GM21576 (cell line): ENCODE results near the gene TIGIT.
"Not testable (repeated sequence)": the region's sequence is repeated elsewhere in the genome, so short reads cannot be mapped to it uniquely, and the experiment has no call there.

Experiments
- ATAC-seq: cut with Tn5 transposase; IDR thresholded peaks from one replicate; pipeline ENCODE4 v1.9.1; 2021; ENCODE audit warnings: mild to moderate bottlenecking, moderate library complexity; ENCODE audit not compliant: unreplicated experiment

TIGIT gene

GRCh38 chr3:114293838-114294535, at the start of gene TIGIT:
Gene TIGIT, plus strand, starts transcription at chr3:114294028. Its CDS starts 34 bp downstream, at chr3:114294062.
- ATAC-seq: no peak

- no peak for ATAC-seq
These were observed 40.9 kb upstream of the TIGIT start for GRCh38 chr3:114252954-114253353.

- ATAC-seq: no peak
These were observed 40.3 kb upstream of the TIGIT start for GRCh38 chr3:114253505-114253904.

GRCh38 chr3:114259566-114259965, 34.3 kb upstream of the TIGIT start:
- ATAC-seq: no peak

- ATAC-seq: no peak
These were observed 33.7 kb upstream of the TIGIT start for GRCh38 chr3:114260152-114260551.

GRCh38 chr3:114270019-114270418, 23.8 kb upstream of the TIGIT start:
- ATAC-seq: no peak

GRCh38 chr3:114272271-114272670, 21.6 kb upstream of the TIGIT start:
- no peak for ATAC-seq

GRCh38 chr3:114274929-114275328, 18.9 kb upstream of the TIGIT start:
- no peak for ATAC-seq

- not testable (repeated sequence) for ATAC-seq
These were observed 17.0 kb upstream of the TIGIT start for GRCh38 chr3:114276856-114277255.

GRCh38 chr3:114284644-114285043, 9.2 kb upstream of the TIGIT start:
- no peak for ATAC-seq

GRCh38 chr3:114285648-114286230, 8.1 kb upstream of the TIGIT start:
- ATAC-seq: no peak

GRCh38 chr3:114286266-114286665, 7.6 kb upstream of the TIGIT start:
- no peak for ATAC-seq

GRCh38 chr3:114290911-114291901, 2.6 kb upstream of the TIGIT start:
- ATAC-seq: peak; percentile 90

GRCh38 chr3:114294940-114295480, 1.2 kb downstream of the TIGIT start:
- no peak for ATAC-seq

- no peak for ATAC-seq
These were observed 2.1 kb downstream of the TIGIT start for GRCh38 chr3:114295946-114296345.

- no peak for ATAC-seq
These were observed 5.6 kb downstream of the TIGIT start for GRCh38 chr3:114299421-114299820.

GRCh38 chr3:114299941-114300624, 6.3 kb downstream of the TIGIT start:
- ATAC-seq: peak; percentile 67

GRCh38 chr3:114307222-114307830, 13.5 kb downstream of the TIGIT start:
- peak; percentile 50 for ATAC-seq

GRCh38 chr3:114307832-114308231, 14.0 kb downstream of the TIGIT start:
- no peak for ATAC-seq

- peak; percentile 8 for ATAC-seq
These were observed 14.5 kb downstream of the TIGIT start for GRCh38 chr3:114308377-114308776.
